Measurements from ENCODE around the gene ARL15. TPM values are rescaled to one million over a fixed set of nuclear protein-coding genes. Genes with fewer than 3 reads are reported as not detected.

Gene ARL15
- total RNA-seq, 2 experiments from 2014 or later = 5.7 to 6.3 TPM

GRCh38 chr5:53834500-53834899 is 475.9 kb downstream of the ARL15 start:
- Mint-ChIP-seq H3K36me3 (ENCODE audit: low read depth) (no peaks in the 10 kb centered on the region), H3K4me1 (ENCODE audit: low read depth) (no peaks in the 10 kb centered on the region), H3K27me3 (no peaks in the 10 kb centered on the region), H3K4me3 (no peak overlapping the region), H3K27ac (no peak overlapping the region), H3K9me3 (peaks cover 1% of the 10 kb centered on the region)
- TF ChIP-seq, protein P1, sequence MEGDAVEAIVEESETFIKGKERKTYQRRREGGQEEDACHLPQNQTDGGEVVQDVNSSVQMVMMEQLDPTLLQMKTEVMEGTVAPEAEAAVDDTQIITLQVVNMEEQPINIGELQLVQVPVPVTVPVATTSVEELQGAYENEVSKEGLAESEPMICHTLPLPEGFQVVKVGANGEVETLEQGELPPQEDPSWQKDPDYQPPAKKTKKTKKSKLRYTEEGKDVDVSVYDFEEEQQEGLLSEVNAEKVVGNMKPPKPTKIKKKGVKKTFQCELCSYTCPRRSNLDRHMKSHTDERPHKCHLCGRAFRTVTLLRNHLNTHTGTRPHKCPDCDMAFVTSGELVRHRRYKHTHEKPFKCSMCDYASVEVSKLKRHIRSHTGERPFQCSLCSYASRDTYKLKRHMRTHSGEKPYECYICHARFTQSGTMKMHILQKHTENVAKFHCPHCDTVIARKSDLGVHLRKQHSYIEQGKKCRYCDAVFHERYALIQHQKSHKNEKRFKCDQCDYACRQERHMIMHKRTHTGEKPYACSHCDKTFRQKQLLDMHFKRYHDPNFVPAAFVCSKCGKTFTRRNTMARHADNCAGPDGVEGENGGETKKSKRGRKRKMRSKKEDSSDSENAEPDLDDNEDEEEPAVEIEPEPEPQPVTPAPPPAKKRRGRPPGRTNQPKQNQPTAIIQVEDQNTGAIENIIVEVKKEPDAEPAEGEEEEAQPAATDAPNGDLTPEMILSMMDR (IDR thresholded peaks at IDR 0.05) = no peak
- intact Hi-C loops (cut with micrococcal nuclease) = no loop called here
- ChIA-PET CTCF (no interaction called here), POLR2A (no interaction called here)
- ATAC-seq (no peak), DNase-seq (no peak)

Small RNA genes lying within 50 kb of the gene (microRNA-seq; reads per million reads assigned to microRNA genes)
- gene MIR4459 (ENCODE audit: borderline microRNAs expressed, borderline replicate concordance) = not detected
- gene MIR581 (ENCODE audit: borderline microRNAs expressed, borderline replicate concordance) = not detected

Other genes with a start within 250 kb of the ARL15 start
- not detected for gene HSPB3, start 145.1 kb upstream of the ARL15 start, total RNA-seq
- gene SNX18, start 207.2 kb upstream of the ARL15 start, total RNA-seq = 1 to 10 TPM; 5.9 to 6.8 TPM

Data from activated CD8-positive, alpha-beta T cell treated with anti-CD3 and anti-CD28 coated beads for 36 hours (primary cell).